ENCODE results near the gene WDR88.
A peak's percentile ranks its signal among the peaks of the same experiment; 100 is the strongest.
"Not testable (repeated sequence)": the region's sequence is repeated elsewhere in the genome, so short reads cannot be mapped to it uniquely, and the experiment has no call there.

The WDR88 gene

GRCh38 chr19:33114312-33114711 lies 17.6 kb upstream of the WDR88 start:
- Mint-ChIP-seq H3K4me1 (no peaks in the 10 kb centered on the region), H3K4me3 (no peak overlapping the region), H3K27me3 (no peaks in the 10 kb centered on the region), H3K9me3 (no peaks in the 10 kb centered on the region), H3K27ac (peak overlapping the region in 1 of 2 donors; percentile 86)
- DNase-seq (no peak), ATAC-seq (no peak)

GRCh38 chr19:33117501-33117900 lies 14.4 kb upstream of the WDR88 start:
- Mint-ChIP-seq H3K4me1 (no peaks in the 10 kb centered on the region), H3K4me3 (no peak overlapping the region), H3K27me3 (no peaks in the 10 kb centered on the region), H3K9me3 (no peaks in the 10 kb centered on the region), H3K27ac (peak overlapping the region in 1 of 2 donors; percentile 81)
- no peak for DNase-seq
- no peak for ATAC-seq

- Mint-ChIP-seq H3K4me1 (no peaks in the 10 kb centered on the region), H3K27ac (no peak overlapping the region), H3K4me3 (no peak overlapping the region), H3K9me3 (no peaks in the 10 kb centered on the region), H3K27me3 (no peaks in the 10 kb centered on the region)
- DNase-seq (no peak), ATAC-seq (no peak)
Measured at GRCh38 chr19:33118643-33119042, 13.3 kb upstream of the WDR88 start.

GRCh38 chr19:33124207-33125098 lies 7.5 kb upstream of the WDR88 start:
- no peak overlapping the region for H3K27ac Mint-ChIP-seq
- no peaks in the 10 kb centered on the region for H3K27me3 Mint-ChIP-seq
- H3K4me1 Mint-ChIP-seq, result no peaks in the 10 kb centered on the region
- ATAC-seq, result no peak
- H3K4me3 Mint-ChIP-seq, result no peak overlapping the region
- DNase-seq, result no peak
- H3K9me3 Mint-ChIP-seq, result no peaks in the 10 kb centered on the region

GRCh38 chr19:33125929-33126388 lies 6.0 kb upstream of the WDR88 start:
- ATAC-seq, result peak; percentile 80
- Mint-ChIP-seq H3K9me3 (no peaks in the 10 kb centered on the region), H3K27ac (no peak overlapping the region), H3K4me3 (no peak overlapping the region), H3K27me3 (no peaks in the 10 kb centered on the region), H3K4me1 (no peaks in the 10 kb centered on the region)
- peak; percentile 44 to 48 for DNase-seq

- not testable (repeated sequence) for H3K4me1 Mint-ChIP-seq, H3K9me3 Mint-ChIP-seq, H3K4me3 Mint-ChIP-seq, H3K27me3 Mint-ChIP-seq, ATAC-seq, H3K27ac Mint-ChIP-seq, DNase-seq
Measured at GRCh38 chr19:33126712-33127111, 5.2 kb upstream of the WDR88 start.

GRCh38 chr19:33129901-33130300 lies 2.0 kb upstream of the WDR88 start:
- H3K4me1 Mint-ChIP-seq, result peaks cover 2% of the 10 kb centered on the region
- H3K9me3 Mint-ChIP-seq, result no peaks in the 10 kb centered on the region
- DNase-seq (no peak), ATAC-seq (no peak)
- no peak overlapping the region for H3K4me3 Mint-ChIP-seq
- H3K27ac Mint-ChIP-seq, result peak overlapping the region in 1 of 2 donors; percentile 57
- no peaks in the 10 kb centered on the region for H3K27me3 Mint-ChIP-seq

GRCh38 chr19:33130433-33130832 lies 1.5 kb upstream of the WDR88 start:
- DNase-seq, result no peak
- Mint-ChIP-seq H3K4me3 (no peak overlapping the region), H3K27me3 (no peaks in the 10 kb centered on the region), H3K27ac (peak overlapping the region in 1 of 2 donors; percentile 57), H3K9me3 (no peaks in the 10 kb centered on the region), H3K4me1 (peaks cover 7% of the 10 kb centered on the region)
- no peak for ATAC-seq

- Mint-ChIP-seq H3K27me3 (no peaks in the 10 kb centered on the region), H3K4me3 (no peak overlapping the region), H3K4me1 (peaks cover 17% of the 10 kb centered on the region), H3K27ac (peak overlapping the region in 1 of 2 donors; percentile 34), H3K9me3 (no peaks in the 10 kb centered on the region)
- DNase-seq, result no peak
- no peak for ATAC-seq
Measured at GRCh38 chr19:33132425-33132824, 511 bp downstream of the WDR88 start.

- H3K4me3 Mint-ChIP-seq, result peak overlapping the region in 1 of 2 donors; percentile 10
Measured at GRCh38 chr19:33133438-33134031, 1.6 kb downstream of the WDR88 start.

GRCh38 chr19:33134571-33135041 lies 2.7 kb downstream of the WDR88 start:
- no peaks in the 10 kb centered on the region for H3K9me3 Mint-ChIP-seq
- peaks cover 17% of the 10 kb centered on the region for H3K4me1 Mint-ChIP-seq
- DNase-seq, result peak; percentile 35 to 69
- ATAC-seq, result peak; percentile 92
- no peaks in the 10 kb centered on the region for H3K27me3 Mint-ChIP-seq
- no peak overlapping the region for H3K27ac Mint-ChIP-seq
- H3K4me3 Mint-ChIP-seq, result peak overlapping the region; percentile 65 to 76

More at GRCh38 chr19:33133438-33134031, 1.6 kb downstream of the WDR88 start:
- ATAC-seq, result no peak
- Mint-ChIP-seq H3K4me1 (peaks cover 17% of the 10 kb centered on the region), H3K9me3 (no peaks in the 10 kb centered on the region), H3K27ac (no peak overlapping the region), H3K27me3 (no peaks in the 10 kb centered on the region)
- DNase-seq, result no peak

- Mint-ChIP-seq H3K9me3 (no peaks in the 10 kb centered on the region), H3K4me1 (peaks cover 24% of the 10 kb centered on the region), H3K4me3 (no peak overlapping the region), H3K27me3 (no peaks in the 10 kb centered on the region), H3K27ac (no peak overlapping the region)
- no peak for DNase-seq
- ATAC-seq, result no peak
Measured at GRCh38 chr19:33139165-33139564, 7.3 kb downstream of the WDR88 start.

- DNase-seq (peak; percentile 67 to 71), ATAC-seq (peak; percentile 97)
- Mint-ChIP-seq H3K27me3 (no peaks in the 10 kb centered on the region), H3K9me3 (no peaks in the 10 kb centered on the region), H3K4me1 (peaks cover 7% of the 10 kb centered on the region), H3K4me3 (no peak overlapping the region), H3K27ac (no peak overlapping the region)
Measured at GRCh38 chr19:33143897-33144405, 12.0 kb downstream of the WDR88 start.

- H3K9me3 Mint-ChIP-seq, result no peaks in the 10 kb centered on the region
- H3K27ac Mint-ChIP-seq, result no peak overlapping the region
Measured at GRCh38 chr19:33146209-33146608, 14.3 kb downstream of the WDR88 start.

GRCh38 chr19:33147538-33147937 lies 15.6 kb downstream of the WDR88 start:
- no peaks in the 10 kb centered on the region for H3K27me3 Mint-ChIP-seq
- H3K4me3 Mint-ChIP-seq, result no peak overlapping the region
- no peaks in the 10 kb centered on the region for H3K9me3 Mint-ChIP-seq
- ATAC-seq (no peak), DNase-seq (no peak)
- no peak overlapping the region for H3K27ac Mint-ChIP-seq
- H3K4me1 Mint-ChIP-seq, result peaks cover 7% of the 10 kb centered on the region

More at GRCh38 chr19:33146209-33146608, 14.3 kb downstream of the WDR88 start:
- Mint-ChIP-seq H3K4me3 (no peak overlapping the region), H3K27me3 (no peaks in the 10 kb centered on the region), H3K4me1 (peaks cover 7% of the 10 kb centered on the region)
- DNase-seq (no peak), ATAC-seq (no peak)
